Fibroblast of gingiva (primary cell): ENCODE data around the gene GPATCH4.
"Not testable (repeated sequence)": the region's sequence is repeated elsewhere in the genome, so short reads cannot be mapped to it uniquely, and the experiment has no call there.

Experiments
- DNase-seq: peaks from one replicate; pipeline ENCODE4 v3.0.0-alpha.2; 2011; ENCODE audit warnings: low read depth

The GPATCH4 gene

GRCh38 chr1:156601122-156601830 is at the start of gene GPATCH4:
TSS of gene GPATCH4 (minus strand) at chr1:156601479.
- peak; percentile 95 for DNase-seq

- DNase-seq: no peak
Measured at GRCh38 chr1:156648951-156649350, 47.7 kb upstream of the GPATCH4 start.

GRCh38 chr1:156648496-156648895 is 47.2 kb upstream of the GPATCH4 start:
- DNase-seq: no peak

GRCh38 chr1:156647351-156647750 is 46.1 kb upstream of the GPATCH4 start:
- no peak for DNase-seq

- DNase-seq: no peak
Measured at GRCh38 chr1:156646738-156647211, 45.5 kb upstream of the GPATCH4 start.

GRCh38 chr1:156645666-156646065 is 44.4 kb upstream of the GPATCH4 start:
- no peak for DNase-seq

GRCh38 chr1:156645056-156645455 is 43.8 kb upstream of the GPATCH4 start:
- DNase-seq: no peak

- no peak for DNase-seq
Measured at GRCh38 chr1:156644640-156645039, 43.4 kb upstream of the GPATCH4 start.

GRCh38 chr1:156644146-156644545 is 42.9 kb upstream of the GPATCH4 start:
- no peak for DNase-seq

- DNase-seq: no peak
Measured at GRCh38 chr1:156643778-156644092, 42.5 kb upstream of the GPATCH4 start.

GRCh38 chr1:156643049-156643777 is 41.9 kb upstream of the GPATCH4 start:
- no peak for DNase-seq

- no peak for DNase-seq
Measured at GRCh38 chr1:156642265-156643048, 41.2 kb upstream of the GPATCH4 start.

- no peak for DNase-seq
Measured at GRCh38 chr1:156641761-156642264, 40.5 kb upstream of the GPATCH4 start, which contains the start of gene BCAN. TSS of gene BCAN (plus strand) at chr1:156642117. CDS start at chr1:156646055, 3,938 bp downstream.

GRCh38 chr1:156640842-156641706 is 39.8 kb upstream of the GPATCH4 start:
- no peak for DNase-seq

GRCh38 chr1:156639601-156640101 is 38.4 kb upstream of the GPATCH4 start:
- DNase-seq: no peak

- no peak for DNase-seq
Measured at GRCh38 chr1:156638189-156638985, 37.1 kb upstream of the GPATCH4 start.

- DNase-seq: no peak
Measured at GRCh38 chr1:156632355-156632754, 31.1 kb upstream of the GPATCH4 start.

GRCh38 chr1:156631152-156631551 is 29.9 kb upstream of the GPATCH4 start:
- not testable (repeated sequence) for DNase-seq

GRCh38 chr1:156629823-156630449 is 28.7 kb upstream of the GPATCH4 start:
- DNase-seq: no peak

- peak; percentile 19 for DNase-seq
Measured at GRCh38 chr1:156627313-156627880, 26.1 kb upstream of the GPATCH4 start.
